ENCODE measurements around the gene LUZP4.
A peak's percentile ranks its signal among the peaks of the same experiment; 100 is the strongest.
"Not testable (repeated sequence)": the region's sequence is repeated elsewhere in the genome, so short reads cannot be mapped to it uniquely, and the experiment has no call there.

The LUZP4 gene

DNA sequence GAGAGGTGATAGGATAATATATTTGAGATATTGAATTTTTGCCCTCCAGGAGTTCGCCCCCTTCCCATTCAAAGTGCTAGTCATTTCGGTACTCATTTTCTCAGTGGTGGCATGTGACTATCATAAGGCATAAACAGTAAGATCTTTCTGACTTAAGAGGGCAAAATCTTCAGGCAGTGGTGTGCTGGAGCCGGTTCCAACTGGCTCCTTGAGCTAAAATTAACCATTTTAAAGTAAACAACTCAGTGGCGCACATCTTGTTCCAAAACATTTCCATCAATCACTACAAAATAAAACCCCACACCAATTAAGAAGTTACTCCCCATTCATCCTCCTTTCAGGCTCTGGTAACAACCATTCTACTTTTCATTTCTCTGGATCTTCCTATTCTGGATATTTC, 43.3 kb downstream of the LUZP4 start:
- no peak overlapping the region for H3K4me3 ChIP-seq
- H3K27ac ChIP-seq, result no peak overlapping the region

DNA sequence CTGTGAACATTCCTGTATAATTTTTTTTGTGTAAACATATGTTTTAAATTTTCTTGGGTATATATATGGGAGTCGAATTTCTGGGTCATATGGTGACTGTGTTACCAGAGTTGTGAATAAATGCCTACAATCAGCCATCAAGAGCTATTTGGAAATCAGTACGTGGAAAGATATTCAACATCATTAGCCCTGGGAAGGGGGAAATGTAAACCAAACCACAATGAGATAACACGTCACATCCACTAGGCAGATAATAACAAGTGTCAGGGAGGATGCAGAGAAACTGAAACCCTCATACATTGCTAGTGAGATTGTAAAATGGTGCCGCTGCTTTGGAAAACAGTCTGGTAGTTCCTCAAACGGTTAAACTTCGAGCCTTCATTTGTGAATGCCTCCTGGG, 43.9 kb downstream of the LUZP4 start:
- Histone ChIP-seq H3K4me3 (no peak overlapping the region), H3K27ac (no peak overlapping the region)

DNA sequence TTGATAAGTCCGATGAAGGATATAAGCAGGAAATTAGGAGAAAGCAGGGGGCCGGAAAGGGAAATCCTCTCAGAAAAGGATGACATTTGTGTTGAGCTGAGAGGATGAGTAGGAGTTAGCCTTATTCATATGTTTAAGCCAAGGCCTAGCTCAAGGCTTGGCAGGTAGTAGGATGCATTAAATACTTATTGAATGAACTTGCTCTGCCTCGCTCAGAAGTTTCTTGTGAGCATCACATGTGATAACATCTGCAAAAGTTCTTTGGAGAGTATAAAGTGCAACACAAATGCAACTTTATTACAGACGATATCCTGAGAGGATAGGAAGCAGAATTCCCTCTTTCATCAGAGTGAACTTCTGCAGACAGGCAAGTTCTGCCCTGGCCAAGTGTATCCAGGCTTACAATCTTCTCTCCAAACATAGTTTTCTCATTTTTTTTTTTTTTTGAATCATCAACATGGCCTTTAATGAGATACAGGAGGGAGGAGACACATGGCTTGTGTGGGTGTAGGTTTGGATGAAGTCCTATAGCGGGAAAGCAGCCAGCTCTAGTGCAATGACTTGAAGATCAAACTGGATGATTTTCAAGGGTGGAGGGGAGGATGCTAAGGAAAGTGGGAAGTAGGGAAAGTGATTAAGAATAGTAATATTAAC, 48.1 kb downstream of the LUZP4 start:
- no peak overlapping the region for H3K4me3 ChIP-seq
- H3K27ac ChIP-seq, result peak overlapping the region in 2 of 21 experiments; percentile 17 to 30

DNA sequence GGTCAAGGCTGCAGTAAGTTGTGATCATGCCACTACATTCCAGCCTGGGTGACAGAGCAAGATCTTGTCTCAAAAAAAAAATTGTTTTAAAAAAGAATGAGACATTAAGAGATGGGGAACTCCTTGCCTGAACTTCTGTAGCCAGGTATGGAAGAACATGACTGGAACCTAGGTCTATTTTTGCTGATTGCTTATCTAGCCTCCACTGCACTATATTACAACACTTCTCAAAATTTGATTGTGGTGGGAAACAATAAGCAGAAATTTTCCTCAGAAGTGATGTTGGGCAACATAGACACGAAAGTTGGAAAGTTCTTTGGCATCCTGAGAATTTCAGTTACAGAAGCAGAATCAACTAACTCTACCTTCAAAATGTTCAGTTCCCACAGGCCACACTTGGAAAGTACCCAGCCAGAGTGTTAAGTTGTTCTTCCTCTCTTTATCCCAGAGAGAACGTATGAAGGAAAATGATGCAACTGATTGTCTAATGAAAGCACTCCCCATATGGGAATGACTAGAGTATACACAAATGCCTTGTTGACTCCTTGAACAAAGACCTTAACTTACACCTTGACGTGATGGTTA, 50.0 kb downstream of the LUZP4 start:
- Histone ChIP-seq H3K27ac (no peak overlapping the region), H3K4me3 (no peak overlapping the region)

DNA sequence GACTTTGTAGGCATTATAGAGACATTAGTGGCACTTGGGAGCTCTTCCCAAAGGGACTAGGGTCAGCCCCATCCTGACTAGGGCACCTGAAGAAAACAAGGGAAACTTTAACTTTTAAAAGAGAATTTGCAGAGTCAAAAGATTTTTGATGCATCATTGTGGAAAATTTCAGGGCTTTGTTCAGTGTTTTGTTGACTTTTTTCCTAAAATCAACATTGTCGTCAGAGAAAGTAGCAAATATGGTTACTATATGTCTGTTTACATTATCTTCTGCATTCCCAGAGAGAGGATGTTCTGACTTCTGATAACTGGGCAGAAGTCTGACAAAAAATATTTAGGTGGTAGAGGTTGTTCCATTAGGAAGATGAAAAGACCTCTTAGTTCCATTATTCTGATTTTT, 51.9 kb downstream of the LUZP4 start:
- Histone ChIP-seq H3K4me3 (no peak overlapping the region), H3K27ac (no peak overlapping the region)

DNA sequence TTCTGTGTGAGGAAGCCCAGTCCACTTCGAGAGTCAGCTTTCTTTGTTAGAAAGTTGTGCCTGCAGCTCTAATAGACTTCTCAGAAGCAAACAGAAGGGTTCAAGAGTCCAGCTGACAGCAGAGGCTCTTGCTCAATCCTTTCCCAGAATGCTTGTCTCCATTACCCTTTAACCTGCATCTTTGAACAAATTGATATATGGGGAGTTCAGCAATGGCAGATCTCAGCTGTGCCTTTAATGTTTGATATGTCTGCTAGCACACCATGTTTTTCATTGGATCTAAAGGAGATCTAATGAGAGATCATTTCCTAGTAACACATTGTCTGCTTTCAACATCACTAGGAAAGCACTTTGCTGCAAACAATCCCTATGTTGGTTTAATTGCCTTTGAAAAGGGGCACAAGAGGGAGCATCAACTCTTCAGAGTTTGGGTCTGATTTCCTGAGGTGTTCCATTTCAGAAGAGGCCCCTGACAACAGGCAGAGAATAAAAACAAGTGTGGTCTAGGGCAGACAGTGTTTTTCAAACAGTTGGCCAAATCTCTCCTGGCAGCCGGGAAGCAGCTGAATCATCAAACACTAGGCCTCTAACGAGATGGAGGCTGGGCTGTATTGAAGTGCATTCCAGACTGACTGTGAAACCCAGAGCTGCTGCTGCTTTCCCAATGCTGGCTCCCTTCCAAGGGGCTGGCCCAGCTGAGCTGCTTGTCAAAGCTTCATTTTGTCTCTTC, 55.5 kb downstream of the LUZP4 start:
- Histone ChIP-seq H3K27ac (peak overlapping the region in 18 of 21 experiments; percentile 1 to 77 (median 55)), H3K4me3 (no peak overlapping the region)

DNA sequence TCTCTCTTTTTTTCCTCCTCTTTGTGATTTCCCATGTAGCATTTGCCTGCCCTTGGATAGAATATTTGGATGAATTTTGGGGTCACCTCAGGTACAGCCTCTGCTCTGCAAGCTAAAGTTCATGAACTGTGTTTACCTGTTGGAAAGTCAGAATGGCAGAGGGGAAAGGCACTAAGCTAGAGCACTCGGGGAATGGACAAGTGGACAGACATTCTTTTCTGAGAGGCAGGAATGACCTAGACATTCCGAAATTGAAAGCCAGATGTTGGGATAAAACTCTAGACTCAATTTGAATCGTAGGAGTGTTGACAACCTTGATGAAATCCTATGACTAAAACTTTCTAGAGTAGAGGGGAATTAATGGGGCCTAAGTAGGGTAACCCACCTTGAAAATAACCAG, 56.1 kb downstream of the LUZP4 start:
- Histone ChIP-seq H3K4me3 (no peak overlapping the region), H3K27ac (peak overlapping the region in 11 of 21 experiments; percentile 12 to 77 (median 54))

DNA sequence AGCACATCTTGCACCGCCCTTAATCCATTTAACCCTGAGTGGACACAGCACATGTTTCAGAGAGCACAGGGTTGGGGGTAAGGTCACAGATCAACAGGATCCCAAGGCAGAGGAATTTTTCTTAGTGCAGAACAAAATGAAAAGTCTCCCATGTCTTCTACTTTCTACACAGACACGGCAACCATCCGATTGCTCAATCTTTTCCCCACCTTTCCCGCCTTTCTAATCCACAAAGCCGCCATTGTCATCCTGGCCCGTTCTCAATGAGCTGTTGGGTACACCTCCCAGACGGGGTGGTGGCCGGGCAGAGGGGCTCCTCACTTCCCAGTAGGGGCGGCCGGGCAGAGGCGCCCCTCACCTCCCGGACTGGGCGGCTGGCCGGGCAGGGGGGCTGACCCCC, 57.2 kb downstream of the LUZP4 start:
- H3K27ac ChIP-seq, H3K4me3 ChIP-seq: not testable (repeated sequence)

DNA sequence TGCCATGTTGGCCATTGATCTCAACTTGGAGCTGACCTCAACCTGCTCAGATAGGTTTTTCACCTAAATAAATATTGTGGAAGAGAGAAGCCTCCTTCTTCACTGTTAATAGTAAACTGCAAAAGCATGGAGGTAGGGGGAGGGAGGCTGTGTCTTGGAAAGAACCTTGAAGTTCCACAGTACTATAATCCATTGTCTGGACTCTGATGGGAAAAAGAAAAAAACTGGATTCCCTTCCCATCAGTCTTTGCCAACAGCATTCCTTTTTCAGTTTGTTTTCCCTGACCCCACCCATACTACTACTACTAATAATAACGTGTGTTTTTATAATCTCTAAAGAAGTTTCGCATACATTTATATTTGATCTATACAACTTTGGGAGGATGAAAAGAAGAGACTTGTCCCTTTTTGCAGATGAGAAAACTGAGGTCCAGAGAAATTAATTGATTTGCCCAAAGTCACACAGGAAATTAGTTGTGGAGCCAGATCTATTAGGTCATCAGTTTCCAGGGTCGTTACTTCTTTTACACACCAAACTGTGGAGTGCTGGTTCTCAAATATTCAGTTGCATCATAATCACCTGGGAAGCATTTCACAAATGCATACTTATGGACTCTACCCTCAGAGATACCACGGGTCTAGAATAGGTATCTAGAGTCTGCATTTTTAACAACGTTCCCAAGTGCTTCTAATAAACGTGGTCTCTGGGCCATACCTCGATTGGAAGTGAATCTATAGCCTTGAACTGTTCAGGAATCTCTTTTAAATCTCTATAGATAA, 59.1 kb downstream of the LUZP4 start:
- no peak overlapping the region for H3K27ac ChIP-seq
- H3K4me3 ChIP-seq, result no peak overlapping the region

DNA sequence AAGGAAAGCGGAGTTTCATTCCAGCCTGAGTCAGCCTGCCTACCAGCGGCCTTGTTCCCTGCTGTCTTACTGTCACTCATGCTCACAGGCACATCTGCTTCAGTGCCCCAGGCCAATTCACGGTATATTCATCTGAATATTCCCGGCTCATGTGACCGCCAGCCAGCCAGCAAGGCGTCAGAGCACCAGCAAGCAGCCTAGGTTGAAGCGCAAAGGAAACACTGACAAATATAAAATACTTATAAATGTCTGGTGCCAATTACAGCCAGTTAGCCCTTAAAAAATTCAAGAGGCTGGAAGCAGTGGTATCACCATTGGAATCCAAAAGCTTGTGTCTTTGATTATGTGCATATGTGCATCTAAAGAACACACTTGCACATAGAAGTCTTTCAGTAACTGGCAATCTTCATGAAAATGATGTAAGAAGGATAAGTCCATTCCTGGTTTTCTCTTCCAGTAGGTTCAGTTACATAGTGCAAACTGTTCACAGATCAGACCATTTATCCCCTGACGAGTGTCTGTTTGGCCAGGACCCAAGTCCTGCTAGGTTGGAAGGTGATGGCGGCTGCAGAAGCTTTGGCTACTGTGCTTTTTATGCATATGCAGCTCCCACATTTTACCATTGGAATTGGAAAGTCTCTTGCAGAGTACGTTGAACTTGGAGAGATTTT, 61.3 kb downstream of the LUZP4 start:
- no peak overlapping the region for H3K4me3 ChIP-seq
- H3K27ac ChIP-seq, result no peak overlapping the region

DNA sequence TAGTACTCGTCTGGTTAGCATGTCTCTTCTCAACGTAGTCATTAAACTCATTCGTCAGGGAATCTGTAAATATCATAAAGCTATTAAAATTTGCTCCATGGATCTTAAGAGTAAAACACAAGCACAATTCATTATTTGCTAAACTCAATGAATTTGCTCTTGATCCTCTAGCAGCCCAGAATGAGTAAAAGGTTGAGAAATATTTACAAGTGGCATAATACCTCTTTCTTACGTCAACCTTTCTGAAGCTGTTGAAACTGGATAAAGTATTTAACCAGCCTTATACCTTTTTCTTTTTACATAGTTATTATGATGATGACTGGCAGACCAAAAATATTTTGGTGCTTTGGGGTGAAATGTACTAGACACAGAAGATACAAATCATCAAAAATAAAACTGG, 66.9 kb downstream of the LUZP4 start:
- H3K27ac ChIP-seq, result no peak overlapping the region

More for the DNA sequence above, 66.9 kb downstream of the LUZP4 start:
- no peak overlapping the region for H3K4me3 ChIP-seq
